GM19395 (cell line): ENCODE data around the gene TSPAN5.
A peak's percentile ranks its signal among the peaks of the same experiment; 100 is the strongest.
"Not testable (repeated sequence)": the region's sequence is repeated elsewhere in the genome, so short reads cannot be mapped to it uniquely, and the experiment has no call there.

Experiments
- ATAC-seq: cut with Tn5 transposase; IDR thresholded peaks from one replicate; pipeline ENCODE4 v1.9.1; 2021; ENCODE audit warnings: mild to moderate bottlenecking, moderate library complexity; ENCODE audit not compliant: unreplicated experiment

TSPAN5 gene

DNA sequence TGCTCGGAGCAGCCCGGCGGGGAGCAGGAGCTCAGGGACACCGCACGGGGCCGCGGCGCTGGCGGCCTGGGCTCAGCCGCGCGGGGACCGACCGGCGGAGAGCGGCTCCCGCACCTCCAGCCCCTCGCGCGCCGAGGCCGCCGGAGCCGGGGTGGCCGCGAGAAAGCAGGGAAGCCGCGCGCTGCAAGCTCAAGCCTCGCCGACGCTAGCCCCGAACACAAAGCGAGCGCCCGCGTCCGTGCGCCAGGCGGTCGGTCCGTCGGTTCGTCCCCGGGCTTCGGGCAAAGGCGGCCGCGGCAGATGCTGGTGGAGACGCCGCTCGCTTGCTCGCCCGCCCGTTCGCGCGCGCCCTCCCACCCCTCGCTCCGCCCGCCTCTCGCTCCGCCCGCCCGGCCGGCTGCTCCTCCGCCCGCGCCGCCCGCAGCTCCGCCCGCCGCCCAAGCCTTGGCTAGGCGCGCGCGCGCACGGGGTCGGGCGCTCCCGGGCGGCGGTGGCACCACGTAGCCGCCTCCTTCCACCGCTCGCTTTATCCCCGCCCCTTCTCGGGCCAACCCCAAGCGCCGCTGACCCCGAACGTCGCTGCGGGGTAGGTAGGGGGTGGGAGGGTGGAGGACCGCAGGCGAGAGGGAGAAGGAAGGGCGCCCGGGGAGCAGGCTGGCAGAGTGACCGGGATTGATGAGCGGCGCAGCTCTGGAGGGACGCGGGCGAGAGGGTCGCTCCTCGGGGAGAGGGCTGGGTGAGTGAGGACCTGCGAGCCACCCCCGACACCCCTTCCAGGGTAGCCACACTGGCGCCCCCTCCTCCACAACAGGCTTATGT, at the start of gene TSPAN5:
TSS of gene TSPAN5 (minus strand) at position 325 of the 819 bp plus-strand sequence.
- ATAC-seq, result peak; percentile 57

DNA sequence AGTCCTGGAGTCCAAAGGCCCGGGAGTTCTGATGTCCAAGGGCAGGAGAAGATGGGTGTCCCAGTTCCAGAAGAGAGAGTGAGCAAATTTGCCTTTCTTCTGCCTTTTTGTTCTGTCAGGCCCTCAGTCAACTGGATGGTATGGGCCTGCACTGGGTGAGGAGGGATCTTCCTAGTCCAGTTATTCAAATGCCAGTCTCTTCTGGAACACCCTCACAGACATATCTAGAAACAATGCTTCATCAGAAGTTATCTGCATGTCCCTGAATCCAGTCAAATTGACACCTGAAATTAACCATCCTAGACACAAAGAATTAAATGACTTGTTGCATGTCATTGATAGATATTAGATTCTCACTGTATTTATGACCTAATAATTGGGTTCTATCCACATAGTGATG, 48.5 kb upstream of the TSPAN5 start:
- no peak for ATAC-seq

DNA sequence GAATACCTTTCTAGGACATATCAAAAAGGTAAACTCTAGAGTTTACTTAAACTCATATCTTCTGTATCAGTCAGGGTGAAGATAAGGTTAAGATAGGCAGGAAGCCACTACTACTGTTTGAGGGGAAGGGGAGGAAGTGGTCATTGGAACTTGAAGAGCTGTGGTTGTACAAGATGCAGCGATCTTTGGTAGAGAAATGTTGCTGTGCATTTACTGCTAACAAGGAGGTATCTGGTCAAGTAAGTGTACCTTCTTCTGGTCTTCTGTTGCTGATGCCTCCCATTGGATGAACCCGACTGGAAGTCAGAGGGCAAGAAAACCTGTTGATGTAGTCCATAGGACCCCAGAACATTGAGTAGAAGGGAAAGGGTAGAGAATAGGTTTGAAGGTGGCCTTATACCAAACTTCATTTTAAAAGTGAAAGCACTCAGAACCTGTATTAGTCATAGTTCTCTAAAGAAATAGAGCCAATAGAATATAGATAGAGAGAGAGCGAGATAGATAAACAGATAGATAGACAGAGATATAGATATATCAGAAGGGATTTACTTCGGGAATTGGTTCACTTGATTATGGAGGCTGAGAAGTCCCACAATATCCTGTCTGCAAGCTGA, 47.9 kb upstream of the TSPAN5 start:
- ATAC-seq, result no peak

GRCh38 chr4:98705586-98705985, 47.2 kb upstream of the TSPAN5 start:
- ATAC-seq, result not testable (repeated sequence)

DNA sequence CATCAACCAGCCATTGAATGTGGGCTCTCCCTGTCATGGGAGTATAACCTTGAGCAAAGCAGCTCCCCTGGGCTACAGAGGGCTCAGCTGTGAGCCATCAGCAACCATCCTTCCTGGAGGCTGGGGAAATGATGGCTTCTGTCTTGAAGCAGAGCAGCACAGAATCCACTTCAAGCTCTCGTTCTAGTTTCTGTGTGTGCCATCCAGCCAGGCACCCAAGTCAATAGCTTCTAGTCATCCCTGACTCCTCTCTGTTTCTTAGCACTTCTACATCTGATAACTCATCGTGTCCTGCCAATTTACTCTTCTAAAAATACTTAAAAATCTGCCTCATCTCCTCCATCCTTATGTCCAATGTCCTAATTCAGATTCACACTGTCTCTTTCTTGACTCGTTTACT, 42.2 kb upstream of the TSPAN5 start:
- ATAC-seq, result no peak

- no peak for ATAC-seq
These were observed 35.7 kb upstream of the TSPAN5 start for GRCh38 chr4:98694076-98694475.

- ATAC-seq, result no peak
These were observed 34.0 kb upstream of the TSPAN5 start for GRCh38 chr4:98692411-98692810.

DNA sequence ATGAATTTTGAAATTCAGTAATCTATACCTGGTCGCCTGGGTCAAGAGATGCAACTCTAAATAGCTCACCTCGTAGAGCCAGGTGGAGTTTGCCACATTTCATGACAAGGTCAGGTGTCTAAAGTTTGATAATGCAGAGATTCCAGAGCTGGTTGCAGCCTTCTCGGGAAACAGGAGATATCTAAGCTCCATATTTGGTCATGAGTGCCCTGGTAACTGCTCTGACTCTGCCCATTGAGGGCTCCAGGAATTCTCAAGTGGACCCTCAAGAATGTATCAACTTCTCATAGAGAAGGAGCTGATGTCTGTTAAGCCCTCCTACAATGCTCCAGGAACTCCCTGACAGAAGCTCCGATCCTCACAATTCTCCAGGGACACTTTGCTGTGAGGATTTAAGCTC, 33.2 kb upstream of the TSPAN5 start:
- ATAC-seq, result no peak

DNA sequence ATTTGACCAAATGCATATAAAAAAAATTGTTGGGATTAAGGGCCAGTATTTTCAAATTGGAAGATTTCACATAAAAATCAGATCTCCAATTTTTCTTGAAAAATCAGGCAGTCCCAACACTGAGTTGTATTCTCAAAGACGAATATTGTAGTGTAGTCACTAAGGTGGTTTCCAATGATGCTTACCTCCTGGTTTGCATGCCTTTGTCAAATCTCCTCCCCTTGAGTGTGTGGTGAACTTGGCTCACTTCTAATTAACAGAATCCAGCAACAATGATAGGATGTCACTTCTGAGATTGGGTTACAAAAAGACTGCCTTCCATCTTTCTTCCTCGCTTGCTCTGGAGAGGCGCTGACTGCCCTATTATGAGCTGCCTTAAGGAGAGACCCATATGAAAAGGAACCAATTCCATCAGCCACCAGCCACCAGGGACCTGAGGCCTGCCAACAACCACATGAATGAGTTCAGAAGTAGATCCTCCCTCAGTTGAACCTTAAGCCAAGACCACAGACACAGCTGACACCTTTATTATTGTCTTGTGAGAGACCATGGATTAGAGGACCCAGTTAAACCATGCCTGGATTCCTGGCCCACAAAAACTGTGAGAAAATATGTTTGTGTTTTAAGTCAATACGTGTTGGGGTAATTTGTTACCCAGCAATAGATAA, 31.2 kb upstream of the TSPAN5 start:
- ATAC-seq, result no peak

GRCh38 chr4:98688411-98689290, 30.2 kb upstream of the TSPAN5 start:
- ATAC-seq, result no peak

GRCh38 chr4:98687876-98688275, 29.5 kb upstream of the TSPAN5 start:
- no peak for ATAC-seq

DNA sequence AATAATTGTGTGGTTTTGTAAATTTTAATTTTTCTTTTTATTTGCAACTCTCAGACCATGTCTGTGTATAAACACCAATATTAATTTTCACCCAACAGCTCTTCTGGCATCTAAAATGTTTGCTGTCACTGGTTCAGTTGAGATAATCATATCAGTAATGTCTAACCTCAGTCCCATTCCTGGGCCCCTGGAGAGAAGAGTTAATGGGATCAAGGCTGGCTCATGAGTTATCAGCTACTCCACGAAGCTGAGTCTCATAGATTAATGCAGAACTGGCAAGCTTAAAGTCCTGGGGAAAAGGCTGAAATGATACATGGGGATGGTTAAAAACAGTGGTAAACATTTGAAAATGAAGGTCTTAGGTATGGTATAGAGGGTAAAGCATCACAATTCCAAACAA, 28.4 kb upstream of the TSPAN5 start:
- no peak for ATAC-seq

- no peak for ATAC-seq
These were observed 27.8 kb upstream of the TSPAN5 start for GRCh38 chr4:98686043-98686707.

DNA sequence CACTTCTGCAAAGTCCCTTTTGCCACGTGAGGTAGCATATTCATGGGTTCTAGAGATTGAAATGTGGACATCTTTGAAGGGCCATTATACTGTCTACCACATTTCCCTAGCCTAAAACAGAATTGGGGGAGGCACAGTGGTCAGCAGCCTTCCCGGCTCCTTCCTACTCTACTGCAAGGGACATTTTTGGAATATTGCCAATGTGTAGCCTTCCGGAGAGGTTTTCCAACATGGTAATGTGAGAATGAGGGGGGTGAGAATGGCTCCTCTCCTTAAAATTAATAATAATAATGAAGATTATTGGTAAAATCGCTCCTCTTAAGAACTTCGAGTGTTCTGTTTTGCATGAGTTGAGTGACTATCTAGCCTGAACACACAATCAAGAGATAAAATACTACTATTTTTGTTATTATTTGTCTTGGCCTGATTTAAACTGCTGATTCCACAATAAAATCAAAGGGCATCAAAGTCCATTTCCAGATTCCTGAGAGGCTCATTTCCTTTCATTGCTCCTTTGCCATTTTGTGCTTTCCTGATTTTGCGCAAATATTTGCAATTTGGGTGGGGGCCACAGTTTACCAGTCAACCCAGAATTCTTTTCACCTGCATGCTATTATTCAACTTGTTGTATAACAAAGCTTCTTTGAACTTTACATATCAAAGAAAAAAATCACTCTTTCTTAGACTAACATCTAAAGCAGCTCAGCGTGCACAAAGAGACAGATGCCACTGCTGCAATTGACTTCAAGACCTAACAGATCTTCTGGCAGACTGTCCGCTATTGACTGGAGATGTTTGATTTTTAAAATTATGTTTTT, 27.0 kb upstream of the TSPAN5 start:
- ATAC-seq, result no peak

- no peak for ATAC-seq
These were observed 24.3 kb upstream of the TSPAN5 start for GRCh38 chr4:98682719-98683118.

DNA sequence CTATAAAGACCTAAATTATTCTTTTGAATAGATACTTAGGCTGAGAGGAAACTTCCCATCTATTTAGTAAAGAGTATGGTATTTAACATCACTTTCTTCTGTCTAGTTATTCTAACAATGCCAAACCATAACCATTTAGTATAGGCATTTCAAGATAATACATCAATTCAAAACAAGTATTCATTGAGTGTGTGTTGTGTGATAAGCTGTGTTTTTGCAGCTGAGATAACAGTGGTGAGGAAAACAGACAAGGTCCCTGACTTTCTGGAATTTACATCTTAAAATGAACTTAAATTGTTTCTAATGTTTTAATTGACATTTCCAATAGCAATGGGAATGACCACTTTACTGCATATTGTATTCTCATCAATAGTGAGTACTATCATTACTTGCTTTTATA, 22.4 kb upstream of the TSPAN5 start:
- ATAC-seq, result no peak

DNA sequence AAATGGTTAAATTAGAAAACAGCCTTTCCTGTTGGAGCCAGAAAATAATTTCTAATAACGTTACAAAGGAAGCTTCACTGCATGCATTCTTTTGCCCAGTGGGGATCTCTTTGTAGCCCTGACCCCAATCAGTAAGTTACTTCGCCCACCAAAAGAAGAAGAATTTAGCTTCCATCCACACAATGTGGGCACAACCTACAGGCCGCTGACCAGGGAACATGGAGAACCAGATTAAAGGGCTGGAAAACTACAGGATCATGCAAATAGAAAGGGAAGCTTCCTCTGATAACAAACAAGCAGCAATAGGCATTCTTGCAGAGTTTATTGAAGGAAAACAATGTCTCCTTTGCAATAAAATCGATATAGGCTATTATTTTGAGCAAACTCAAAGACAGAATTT, 21.3 kb upstream of the TSPAN5 start:
- ATAC-seq, result no peak

DNA sequence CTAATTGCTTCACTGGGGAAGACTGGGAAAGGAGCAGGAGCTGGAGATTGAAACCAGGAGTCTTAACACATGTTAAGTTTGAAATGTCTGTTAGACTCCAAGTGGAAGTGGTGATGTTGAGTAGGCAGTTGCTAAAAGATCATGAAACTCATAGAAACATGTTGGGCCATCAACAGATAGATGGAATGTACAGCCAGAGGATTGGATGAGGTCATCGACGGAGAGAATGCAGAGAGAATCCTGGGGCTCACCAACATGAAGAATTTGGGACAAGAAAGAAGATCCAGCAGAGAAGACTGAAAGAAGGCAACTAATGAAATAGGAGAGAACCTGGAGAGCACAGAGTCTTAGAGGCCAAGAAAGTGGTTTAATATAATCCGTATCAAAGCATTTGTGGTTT, 19.4 kb upstream of the TSPAN5 start:
- ATAC-seq, result no peak

- no peak for ATAC-seq
These were observed 16.2 kb upstream of the TSPAN5 start for GRCh38 chr4:98674404-98675173.
